Stromal cell of bone marrow (primary cell): ENCODE measurements around the gene RASL10A.
A peak's percentile ranks its signal among the peaks of the same experiment; 100 is the strongest.

Source experiments
- DNase-seq: peaks from one replicate; pipeline ENCODE4 v3.0.0-alpha.2; 2012; ENCODE audit warnings: low read depth

Gene RASL10A

GRCh38 chr22:29267858-29268510, 47.5 kb downstream of the RASL10A start, which contains the start of the genes EWSR1 and RHBDD3:
TSS of gene EWSR1 (plus strand) at chr22:29268268. CDS start at chr22:29268337, 69 bp downstream.
TSS of gene RHBDD3 (minus strand) at chr22:29267981. CDS start at chr22:29265626, 2,355 bp downstream.
- DNase-seq = peak; percentile 95

GRCh38 chr22:29267462-29267857, 48.0 kb downstream of the RASL10A start:
- DNase-seq = no peak

- no peak for DNase-seq
Observed at GRCh38 chr22:29266564-29267461, 48.7 kb downstream of the RASL10A start.

- no peak for DNase-seq
Observed at GRCh38 chr22:29265929-29266328, 49.6 kb downstream of the RASL10A start.

GRCh38 chr22:29265305-29265704, 50.2 kb downstream of the RASL10A start:
- DNase-seq = no peak

- DNase-seq = no peak
Observed at GRCh38 chr22:29263791-29264276, 51.7 kb downstream of the RASL10A start.
